GM23338 (cell line): ENCODE data around the gene SNTG2. TPM values are rescaled to one million over a fixed set of nuclear protein-coding genes. Genes with fewer than 3 reads are reported as not detected.

Experiments
- ATAC-seq: fragments of 200-7000 bp; cut with Tn5 transposase; 3 replicates; pipeline ENCODE4 v1.9.1; 2020
- DNase-seq: peaks from one replicate; pipeline ENCODE4 v3.0.0-alpha.2; 2015; ENCODE audit warnings: low spot score
- H2AFZ ChIP-seq: fragments of 200-600 bp; sonication (generic); 2 replicates; pipeline ENCODE4 v1.8.0; 2016; ENCODE audit warnings: antibody characterized with exemption, mild to moderate bottlenecking, moderate library complexity
- H3F3A ChIP-seq: fragments of 200-600 bp; sonication (generic); replicated peaks from 2 replicates; pipeline ENCODE4 v1.8.0; 2017; ENCODE audit warnings: antibody characterized with exemption, mixed run types, low read depth
- H3K27ac ChIP-seq: fragments of 200-600 bp; sonication (generic); 2 replicates; pipeline ENCODE4 v1.6.1; 2016; ENCODE audit warnings: low read depth
- H3K27me3 ChIP-seq: fragments of 200-600 bp; sonication (generic); 2 replicates; pipeline ENCODE4 v1.8.0; 2016; ENCODE audit warnings: mild to moderate bottlenecking, mixed run types, moderate library complexity; ENCODE audit not compliant: insufficient read depth
- H3K36me3 ChIP-seq: fragments of 200-600 bp; sonication (generic); 2 replicates; pipeline ENCODE4 v1.8.0; 2016; ENCODE audit warnings: mild to moderate bottlenecking; ENCODE audit not compliant: insufficient read depth
- H3K4me1 ChIP-seq: fragments of 200-600 bp; sonication (generic); 2 replicates; pipeline ENCODE4 v1.8.0; 2016; ENCODE audit warnings: mild to moderate bottlenecking, moderate library complexity; ENCODE audit not compliant: insufficient read depth
- H3K4me2 ChIP-seq: fragments of 200-600 bp; sonication (generic); 2 replicates; pipeline ENCODE4 v1.7.1; 2017; ENCODE audit warnings: mixed run types
- H3K4me3 ChIP-seq: fragments of 200-600 bp; sonication (generic); 2 replicates; pipeline ENCODE4 v1.6.1; 2016; ENCODE audit warnings: mixed run types
- H3K79me2 ChIP-seq: fragments of 200-600 bp; sonication (generic); replicated peaks from 2 replicates; pipeline ENCODE4 v1.8.0; 2017; ENCODE audit warnings: mild to moderate bottlenecking; ENCODE audit not compliant: insufficient read depth
- H3K9me2 ChIP-seq: fragments of 200-600 bp; sonication (generic); 2 replicates; pipeline ENCODE4 v1.8.0; 2017; ENCODE audit not compliant: insufficient read depth
- H4K20me1 ChIP-seq: fragments of 200-600 bp; sonication (generic); replicated peaks from 2 replicates; pipeline ENCODE4 v1.8.0; 2017; ENCODE audit warnings: mild to moderate bottlenecking; ENCODE audit not compliant: insufficient read depth
- H3K27ac Mint-ChIP-seq: 2 replicates; pipeline ENCODE4 v1.8.0; 2020; ENCODE audit warnings: inconsistent platforms, mild to moderate bottlenecking, moderate library complexity, mixed read lengths
- H3K27me3 Mint-ChIP-seq: 3 replicates; pipeline ENCODE4 v1.8.0; 2022; ENCODE audit warnings: low read depth, mild to moderate bottlenecking, moderate library complexity, mixed read lengths, inconsistent platforms; ENCODE audit not compliant: insufficient read depth, poor library complexity
- H3K36me3 Mint-ChIP-seq: 3 replicates; pipeline ENCODE4 v1.8.0; 2021; ENCODE audit warnings: low read depth, mild to moderate bottlenecking, inconsistent platforms, moderate library complexity, mixed read lengths
- H3K4me1 Mint-ChIP-seq: 3 replicates; pipeline ENCODE4 v1.8.0; 2020; ENCODE audit warnings: mild to moderate bottlenecking, inconsistent platforms, mixed read lengths
- H3K4me3 Mint-ChIP-seq: 3 replicates; pipeline ENCODE4 v1.8.0; 2021; ENCODE audit warnings: moderate library complexity, mild to moderate bottlenecking, inconsistent platforms, mixed read lengths
- H3K9me3 Mint-ChIP-seq: 3 replicates; pipeline ENCODE4 v1.8.0; 2020; ENCODE audit warnings: moderate library complexity, mild to moderate bottlenecking, inconsistent platforms, mixed read lengths
- CREB1 ChIP-seq: fragments of 250-450 bp; sonication (Bioruptor Pico); IDR thresholded peaks from 2 replicates; pipeline ENCODE4 v1.5.0; 2020; ENCODE audit warnings: low read depth, mild to moderate bottlenecking, moderate library complexity
- ETS1 ChIP-seq: IDR thresholded peaks from 2 replicates; pipeline ENCODE4 v1.6.1; 2016; ENCODE audit warnings: antibody characterized with exemption
- REST ChIP-seq: IDR thresholded peaks from one replicate; pipeline ENCODE4 v1.6.1; 2018; ENCODE audit warnings: antibody characterized with exemption; ENCODE audit not compliant: unreplicated experiment
- ZNF114 ChIP-seq: fragments of 250-450 bp; sonication (Bioruptor Pico); IDR thresholded peaks from 2 replicates; pipeline ENCODE4 v1.5.0; 2020; ENCODE audit warnings: mild to moderate bottlenecking, moderate library complexity
- ZNF462 ChIP-seq: fragments of 250-450 bp; sonication (Bioruptor Pico); IDR thresholded peaks from 2 replicates; pipeline ENCODE4 v1.5.0; 2020; ENCODE audit warnings: mild to moderate bottlenecking, moderate library complexity
- polyA plus RNA-seq: library from polyadenylated mRNA; unstranded; fragments of >200 nt; fragmentation: Nextera tagmentation; extraction: Ambion mirVana; gene quantifications from 2 replicates; pipeline ENCODE4 v1.2.1, GENCODE V29; 2016
- total RNA-seq: library from RNA; depleted of rRNA; stranded (reverse); fragments of >200 nt; shearing (Covaris generic); gene quantifications from 2 replicates; pipeline ENCODE4 v1.2.3, GENCODE V29; 2014

Gene SNTG2
- total and polyA plus RNA-seq, 2 experiments from 2014 or later = 27.5 to 60.4 TPM

DNA sequence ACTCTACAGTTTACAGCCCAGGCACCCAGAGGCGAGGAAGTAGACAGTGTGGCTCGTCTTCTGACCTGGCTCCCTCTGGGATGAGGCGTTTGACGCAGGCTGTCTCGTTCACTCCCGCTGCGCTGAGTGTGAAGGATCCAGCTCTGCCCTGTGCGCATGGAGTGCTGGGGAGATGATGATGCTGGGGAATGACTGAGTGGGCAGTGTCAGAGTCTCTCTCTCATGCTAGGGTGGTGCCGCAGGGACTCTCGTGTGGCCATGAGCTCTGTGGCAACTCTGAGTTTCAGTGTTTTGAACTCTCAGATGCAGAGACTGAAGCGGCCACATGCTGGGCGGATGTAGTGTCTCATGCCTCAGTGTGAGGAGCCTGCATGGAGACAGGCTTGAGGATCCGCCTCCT lies 344.3 kb downstream of the SNTG2 start:
- Histone ChIP-seq H2AFZ (no peak overlapping the region), H3K27me3 (no peaks in the 10 kb centered on the region), H3K27ac (no peak overlapping the region), H3K4me2 (no peak overlapping the region), H3F3A (no peaks in the 10 kb centered on the region), H3K4me3 (no peak overlapping the region), H4K20me1 (no peaks in the 10 kb centered on the region), H3K9me2 (no peaks in the 10 kb centered on the region), H3K36me3 (no peaks in the 10 kb centered on the region), H3K79me2 (no peaks in the 10 kb centered on the region), H3K4me1 (no peaks in the 10 kb centered on the region)
- ATAC-seq (no peak; the same call in 2 of the 3 replicates), DNase-seq (no peak)
- TF ChIP-seq ETS1 (no peak), CREB1 (CRISPR knock-in tag) (no peak), ZNF462 (CRISPR knock-in tag) (no peak), REST (no peak), ZNF114 (CRISPR knock-in tag) (no peak)
- Mint-ChIP-seq H3K4me1 (no peaks in the 10 kb centered on the region), H3K36me3 (no peaks in the 10 kb centered on the region), H3K27me3 (peaks cover 2% of the 10 kb centered on the region), H3K9me3 (no peaks in the 10 kb centered on the region), H3K4me3 (no peak overlapping the region), H3K27ac (no peak overlapping the region)
